ENCODE data around the gene HYAL2. TPM values are rescaled to one million over a fixed set of nuclear protein-coding genes. Genes with fewer than 3 reads are reported as not detected.

HYAL2 gene
- total RNA-seq, 1 experiment from 2014 or later: 30.1 TPM

GRCh38 chr3:50304601-50305000, 17.9 kb downstream of the HYAL2 start:
- TF ChIP-seq CTCF (IDR thresholded peaks at IDR 0.05; ENCODE audit: insufficient read depth in 1 of 2, low read depth in 1 of 2, low read length in 1 of 2, severe bottlenecking in 1 of 2, unreplicated experiment in 1 of 2): no peak
- H3K4me3 ChIP-seq (ENCODE audit: low read depth, low read length): no peak overlapping the region
- H3K27me3 Mint-ChIP-seq (ENCODE audit: insufficient read depth, unreplicated experiment): no peaks in the 10 kb centered on the region
- no peak overlapping the region for H3K27ac Mint-ChIP-seq (ENCODE audit: unreplicated experiment)
- CTCF ChIA-PET: no interaction called here
- BruUV-seq (replicated peaks): no TSS peak
- H3K4me3 Mint-ChIP-seq (ENCODE audit: unreplicated experiment): no peak overlapping the region
- H3K9me3 Mint-ChIP-seq (ENCODE audit: unreplicated experiment): no peaks in the 10 kb centered on the region
- POLR2A ChIA-PET: no interaction called here
- H3K9me3 ChIP-seq: peaks cover 24% of the 10 kb centered on the region
- no peak for DNase-seq
- intact Hi-C loops (cut with micrococcal nuclease; ENCODE audit: unreplicated experiment): no loop called here
- H3K27me3 ChIP-seq (replicated peaks; ENCODE audit: control insufficient read depth, insufficient read depth, low read length): no peaks in the 10 kb centered on the region
- H3K36me3 ChIP-seq (ENCODE audit: control insufficient read depth, insufficient read depth, low read length): no peaks in the 10 kb centered on the region; the same call in 1 of the 2 replicates
- H3K4me1 Mint-ChIP-seq (ENCODE audit: low read depth, unreplicated experiment): peaks cover 5% of the 10 kb centered on the region
- peaks cover 21% of the 10 kb centered on the region for H3K4me1 ChIP-seq
- peaks cover 4% of the 10 kb centered on the region for H3K36me3 Mint-ChIP-seq (ENCODE audit: insufficient read depth, unreplicated experiment)

- H3K27ac Mint-ChIP-seq (ENCODE audit: unreplicated experiment): no peak within 1 kb of the TSS
- BruUV-seq (replicated peaks): TSS peak; percentile 30
- no peaks in the 10 kb centered on the region for H3K9me3 Mint-ChIP-seq (ENCODE audit: unreplicated experiment)
- H3K4me1 Mint-ChIP-seq (ENCODE audit: low read depth, unreplicated experiment): peaks cover 7% of the 10 kb centered on the region
- H3K4me3 Mint-ChIP-seq (ENCODE audit: unreplicated experiment): no peak within 1 kb of the TSS
- ChIA-PET CTCF (interaction anchor here (0.7 to 1.5 kb wide), 4 partner anchors 12 to 34 kb away, joined by 3 to 12 read pairs (median 4); no protein-coding TSS in a partner anchor), POLR2A (no interaction called here)
- DNase-seq: peak; percentile 65 to 67
- intact Hi-C loops (cut with micrococcal nuclease; ENCODE audit: unreplicated experiment): no loop called here
- peaks cover 11% of the 10 kb centered on the region for H3K36me3 Mint-ChIP-seq (ENCODE audit: insufficient read depth, unreplicated experiment)
- Histone ChIP-seq H3K27me3 (replicated peaks; ENCODE audit: control insufficient read depth, insufficient read depth, low read length) (no peaks in the 10 kb centered on the region), H3K9me3 (peaks cover 15% of the 10 kb centered on the region), H3K4me1 (peaks cover 17% of the 10 kb centered on the region), H3K4me3 (ENCODE audit: low read depth, low read length) (no peak within 1 kb of the TSS), H3K36me3 (ENCODE audit: control insufficient read depth, insufficient read depth, low read length) (no peaks in the 10 kb centered on the region; the same call in 1 of the 2 replicates)
- H3K27me3 Mint-ChIP-seq (ENCODE audit: insufficient read depth, unreplicated experiment): no peaks in the 10 kb centered on the region
- TF ChIP-seq CTCF (IDR thresholded peaks at IDR 0.05; ENCODE audit: insufficient read depth in 1 of 2, low read depth in 1 of 2, low read length in 1 of 2, severe bottlenecking in 1 of 2, unreplicated experiment in 1 of 2): peak in 1 of 2 experiments; percentile 40
Measured at GRCh38 chr3:50303013-50303815, 19.3 kb downstream of the HYAL2 start, which contains the start of gene HYAL1. Gene HYAL1 (minus strand): TSS chr3:50303574. CDS start chr3:50302956, 618 bp downstream.

- Histone ChIP-seq H3K36me3 (ENCODE audit: control insufficient read depth, insufficient read depth, low read length) (no peaks in the 10 kb centered on the region; the same call in 1 of the 2 replicates), H3K27me3 (replicated peaks; ENCODE audit: control insufficient read depth, insufficient read depth, low read length) (no peaks in the 10 kb centered on the region), H3K9me3 (peaks cover 10% of the 10 kb centered on the region), H3K4me3 (ENCODE audit: low read depth, low read length) (no peak overlapping the region), H3K4me1 (peaks cover 20% of the 10 kb centered on the region)
- ChIA-PET CTCF (interaction anchor here (1.2 to 1.5 kb wide), 2 partner anchors 13 to 22 kb away, joined by 4 to 12 read pairs; no protein-coding TSS in a partner anchor), POLR2A (interaction anchor here (0.6 kb wide), 2 partner anchors 10 to 38 kb away, joined by 3 to 6 read pairs; partner anchors contain the start of gene IFRD2)
- H3K27me3 Mint-ChIP-seq (ENCODE audit: insufficient read depth, unreplicated experiment): no peaks in the 10 kb centered on the region
- peaks cover 11% of the 10 kb centered on the region for H3K4me1 Mint-ChIP-seq (ENCODE audit: low read depth, unreplicated experiment)
- DNase-seq: no peak
- intact Hi-C loops (cut with micrococcal nuclease; ENCODE audit: unreplicated experiment): no loop called here
- H3K27ac Mint-ChIP-seq (ENCODE audit: unreplicated experiment): no peak overlapping the region
- no peak overlapping the region for H3K4me3 Mint-ChIP-seq (ENCODE audit: unreplicated experiment)
- H3K36me3 Mint-ChIP-seq (ENCODE audit: insufficient read depth, unreplicated experiment): peaks cover 11% of the 10 kb centered on the region
- H3K9me3 Mint-ChIP-seq (ENCODE audit: unreplicated experiment): no peaks in the 10 kb centered on the region
- BruUV-seq (replicated peaks): no TSS peak
- no peak for TF ChIP-seq CTCF (IDR thresholded peaks at IDR 0.05; ENCODE audit: insufficient read depth in 1 of 2, low read depth in 1 of 2, low read length in 1 of 2, severe bottlenecking in 1 of 2, unreplicated experiment in 1 of 2)
Measured at GRCh38 chr3:50302095-50303012, 20.2 kb downstream of the HYAL2 start.

All from Caco-2 (cell line).